ENCODE measurements around the gene DCTPP1.

- TF ChIP-seq, protein P1, sequence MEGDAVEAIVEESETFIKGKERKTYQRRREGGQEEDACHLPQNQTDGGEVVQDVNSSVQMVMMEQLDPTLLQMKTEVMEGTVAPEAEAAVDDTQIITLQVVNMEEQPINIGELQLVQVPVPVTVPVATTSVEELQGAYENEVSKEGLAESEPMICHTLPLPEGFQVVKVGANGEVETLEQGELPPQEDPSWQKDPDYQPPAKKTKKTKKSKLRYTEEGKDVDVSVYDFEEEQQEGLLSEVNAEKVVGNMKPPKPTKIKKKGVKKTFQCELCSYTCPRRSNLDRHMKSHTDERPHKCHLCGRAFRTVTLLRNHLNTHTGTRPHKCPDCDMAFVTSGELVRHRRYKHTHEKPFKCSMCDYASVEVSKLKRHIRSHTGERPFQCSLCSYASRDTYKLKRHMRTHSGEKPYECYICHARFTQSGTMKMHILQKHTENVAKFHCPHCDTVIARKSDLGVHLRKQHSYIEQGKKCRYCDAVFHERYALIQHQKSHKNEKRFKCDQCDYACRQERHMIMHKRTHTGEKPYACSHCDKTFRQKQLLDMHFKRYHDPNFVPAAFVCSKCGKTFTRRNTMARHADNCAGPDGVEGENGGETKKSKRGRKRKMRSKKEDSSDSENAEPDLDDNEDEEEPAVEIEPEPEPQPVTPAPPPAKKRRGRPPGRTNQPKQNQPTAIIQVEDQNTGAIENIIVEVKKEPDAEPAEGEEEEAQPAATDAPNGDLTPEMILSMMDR (IDR thresholded peaks at IDR 0.05; ENCODE audit: poor library complexity, severe bottlenecking), result peak; percentile 92
- TF ChIP-seq POLR2AphosphoS5 (IDR thresholded peaks at IDR 0.05) (no peak), TAF1 (IDR thresholded peaks at IDR 0.05; ENCODE audit: low read depth) (no peak), EZH2 (IDR thresholded peaks at IDR 0.05; ENCODE audit: borderline replicate concordance, insufficient read depth, low read length, poor library complexity, severe bottlenecking) (no peak)
Measured at GRCh38 chr16:30409125-30410060, 20.4 kb downstream of the DCTPP1 start.
